Liver (tissue), 3 donors: ENCODE data around the gene CHRM4.

Source experiments
- CTCF ChIP-seq: fragments of 150-350 bp; IDR thresholded peaks from 2 replicates; pipeline ENCODE4 v1.5.1; 2017; ENCODE audit warnings: improper control_type of control experiment, low read depth, low read length; ENCODE audit not compliant: missing input control
- EGR1 ChIP-seq, 2 donors: IDR thresholded peaks; 2 replicates each; pipeline ENCODE4 v1.6.1; 2016 to 2018; ENCODE audit warnings: antibody characterized with exemption in 2 of 2, low read depth in 2 of 2
- FOXA1 ChIP-seq: IDR thresholded peaks from 2 replicates; pipeline ENCODE4 v1.6.1; 2016; ENCODE audit warnings: antibody characterized with exemption
- GABPA ChIP-seq, 2 donors: IDR thresholded peaks in 1 of 2; conservative IDR thresholded peaks in 1 of 2; 2 replicates each; pipeline ENCODE4 v1.6.1; 2016; ENCODE audit warnings: antibody characterized with exemption in 2 of 2, mild to moderate bottlenecking in 1 of 2, moderate library complexity in 1 of 2
- MAX ChIP-seq: IDR thresholded peaks from 2 replicates; pipeline ENCODE4 v1.6.1; 2016; ENCODE audit warnings: antibody characterized with exemption
- RAD21 ChIP-seq, 2 donors: IDR thresholded peaks; 2 replicates each; pipeline ENCODE4 v1.6.1; 2016; ENCODE audit warnings: antibody characterized with exemption in 2 of 2, mild to moderate bottlenecking in 2 of 2
- RXRA ChIP-seq, 2 donors: IDR thresholded peaks; 2 replicates each; pipeline ENCODE4 v1.6.1; 2017 to 2018; ENCODE audit warnings: antibody characterized with exemption in 2 of 2, mild to moderate bottlenecking in 1 of 2
- SP1 ChIP-seq: IDR thresholded peaks from 2 replicates; pipeline ENCODE4 v1.6.1; 2018; ENCODE audit warnings: antibody characterized with exemption, mild to moderate bottlenecking
- TAF1 ChIP-seq: conservative IDR thresholded peaks from 2 replicates; pipeline ENCODE4 v1.6.1; 2016; ENCODE audit warnings: antibody characterized with exemption, mild to moderate bottlenecking
- YY1 ChIP-seq: IDR thresholded peaks from 2 replicates; pipeline ENCODE4 v1.6.1; 2016; ENCODE audit warnings: antibody characterized with exemption, mild to moderate bottlenecking
- donor health status: healthy.
- donor health status: healthy.

- TF ChIP-seq CTCF (no peak), RAD21 (IDR thresholded peaks at IDR 0.05) (no peak), MAX (no peak), GABPA (IDR thresholded peaks at IDR 0.05 in 1 of 2, conservative IDR thresholded peaks at IDR 0.05 in 1 of 2) (no peak), FOXA1 (no peak), RXRA (IDR thresholded peaks at IDR 0.05) (no peak), EGR1 (IDR thresholded peaks at IDR 0.05; ENCODE audit: low read depth in 2 of 2) (no peak), TAF1 (no peak), YY1 (no peak), SP1 (no peak)
These were observed 51.8 kb downstream of the CHRM4 start for GRCh38 chr11:46339816-46340215.
